DMS53 (cell line): ENCODE data around the gene LIMS2.

Source experiments
- DNase-seq: peaks from one replicate; lab custom pipeline; 2025; lab: John Stamatoyannopoulos, UW

The LIMS2 gene, protein sequence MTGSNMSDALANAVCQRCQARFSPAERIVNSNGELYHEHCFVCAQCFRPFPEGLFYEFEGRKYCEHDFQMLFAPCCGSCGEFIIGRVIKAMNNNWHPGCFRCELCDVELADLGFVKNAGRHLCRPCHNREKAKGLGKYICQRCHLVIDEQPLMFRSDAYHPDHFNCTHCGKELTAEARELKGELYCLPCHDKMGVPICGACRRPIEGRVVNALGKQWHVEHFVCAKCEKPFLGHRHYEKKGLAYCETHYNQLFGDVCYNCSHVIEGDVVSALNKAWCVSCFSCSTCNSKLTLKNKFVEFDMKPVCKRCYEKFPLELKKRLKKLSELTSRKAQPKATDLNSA

GRCh38 chr2:127675331-127676261 is at the start of gene LIMS2:
LIMS2 (minus strand) TSS chr2:127675530; CDS start chr2:127675024, 506 bp downstream.
- DNase-seq = peak; percentile 59

DNA sequence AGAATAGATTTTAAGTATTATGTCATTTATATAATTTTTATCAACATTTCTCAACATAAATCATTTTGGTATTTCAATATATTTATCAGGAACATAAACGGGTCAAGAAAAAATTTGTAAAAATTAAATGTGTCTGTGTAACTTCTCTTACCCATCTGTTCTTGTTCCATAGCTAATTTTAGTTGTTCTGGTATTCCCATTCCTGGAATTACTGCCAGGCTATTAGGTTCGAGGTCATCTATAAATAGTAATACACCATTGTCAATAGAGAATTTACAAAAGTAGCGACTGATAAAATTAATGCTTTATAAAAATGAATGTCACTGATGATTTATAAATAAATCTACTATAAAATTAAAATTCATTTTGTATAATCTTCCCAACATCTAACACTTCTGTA is 47.5 kb upstream of the LIMS2 start:
- no peak for DNase-seq

GRCh38 chr2:127721978-127722355 is 46.6 kb upstream of the LIMS2 start:
- DNase-seq = no peak

- DNase-seq = no peak
These were observed 46.1 kb upstream of the LIMS2 start for GRCh38 chr2:127721311-127721977.

GRCh38 chr2:127719301-127720218 is 44.2 kb upstream of the LIMS2 start:
- DNase-seq = no peak

GRCh38 chr2:127718271-127718670 is 42.9 kb upstream of the LIMS2 start:
- DNase-seq = no peak

GRCh38 chr2:127715778-127716449 is 40.6 kb upstream of the LIMS2 start:
- DNase-seq = no peak

- DNase-seq = no peak
These were observed 38.2 kb upstream of the LIMS2 start for GRCh38 chr2:127713562-127713961.

DNA sequence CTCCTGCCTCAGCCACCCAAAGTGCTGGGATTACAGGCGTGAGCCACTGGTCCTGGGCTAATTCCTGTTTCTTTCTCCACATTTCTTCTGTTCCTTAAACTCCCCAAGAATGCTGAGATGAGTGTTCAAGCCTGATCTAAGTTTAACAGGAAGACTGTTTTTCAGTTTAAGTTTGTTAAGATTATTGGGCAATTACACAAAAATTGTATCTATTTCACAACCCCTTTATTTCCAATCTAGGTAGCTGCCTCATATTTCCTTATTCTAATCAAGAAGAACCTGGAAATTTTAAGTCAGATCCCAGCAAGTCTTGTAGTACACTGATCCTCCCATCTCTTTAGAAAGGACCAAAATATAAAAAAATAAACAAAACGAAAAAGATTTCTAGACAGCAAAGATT is 37.7 kb upstream of the LIMS2 start:
- DNase-seq = no peak

DNA sequence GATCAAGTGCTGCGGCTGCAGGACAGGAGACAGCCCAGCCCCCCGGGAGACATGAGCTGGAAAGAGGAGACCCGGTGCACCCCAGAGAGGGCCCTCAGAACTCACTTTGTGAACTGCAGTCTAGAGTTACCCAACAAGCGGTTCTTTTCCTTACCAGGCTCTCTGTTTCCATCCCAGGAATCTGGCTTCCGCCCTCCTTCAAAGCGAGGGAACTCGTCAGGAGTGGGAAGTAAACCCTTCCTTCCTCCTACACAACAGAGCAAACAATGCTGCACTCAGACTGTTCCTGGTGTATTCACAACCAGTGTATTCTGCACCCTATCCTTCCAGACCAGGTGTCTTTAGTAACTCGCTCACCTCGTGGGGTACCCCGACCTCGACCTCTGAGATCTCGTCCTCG is 34.0 kb upstream of the LIMS2 start:
- DNase-seq = no peak

DNA sequence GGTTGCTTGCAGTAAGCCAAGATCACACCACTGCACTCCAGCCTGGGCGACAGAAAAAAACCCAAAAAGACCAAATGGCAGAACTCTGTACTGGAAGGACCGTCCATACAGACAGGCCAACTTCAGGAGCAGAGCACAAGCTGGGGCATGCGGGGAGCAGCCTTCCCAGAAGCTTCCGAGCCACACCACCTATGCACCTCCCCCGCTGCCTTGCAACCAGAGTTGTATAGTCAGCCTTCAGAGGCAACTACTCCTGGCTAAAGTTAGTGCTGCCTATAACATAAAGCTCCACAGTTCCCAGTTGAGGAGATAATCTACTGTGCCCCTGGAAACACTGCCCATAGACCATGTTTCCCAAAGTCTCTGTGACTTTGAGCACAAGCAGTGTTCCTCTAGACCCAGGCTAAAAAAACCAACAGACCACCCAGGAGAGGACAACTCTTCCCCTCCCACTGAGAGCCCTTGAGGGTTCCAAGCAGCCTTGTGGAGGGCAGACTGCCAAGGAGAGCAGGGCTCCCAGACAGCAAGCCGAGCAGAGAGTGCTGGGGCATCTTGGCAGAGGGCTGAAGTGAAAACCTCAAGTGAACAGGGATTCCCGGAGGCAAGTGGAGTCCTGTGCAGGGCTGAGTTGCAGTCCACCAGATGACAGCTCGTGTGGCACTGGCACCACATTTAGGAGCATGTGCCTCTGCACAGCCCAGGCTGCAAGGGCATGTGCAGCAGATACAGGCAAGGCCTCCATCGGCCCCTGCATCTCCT is 32.7 kb upstream of the LIMS2 start:
- DNase-seq = no peak

GRCh38 chr2:127706215-127706990 is 31.1 kb upstream of the LIMS2 start:
- no peak for DNase-seq

DNA sequence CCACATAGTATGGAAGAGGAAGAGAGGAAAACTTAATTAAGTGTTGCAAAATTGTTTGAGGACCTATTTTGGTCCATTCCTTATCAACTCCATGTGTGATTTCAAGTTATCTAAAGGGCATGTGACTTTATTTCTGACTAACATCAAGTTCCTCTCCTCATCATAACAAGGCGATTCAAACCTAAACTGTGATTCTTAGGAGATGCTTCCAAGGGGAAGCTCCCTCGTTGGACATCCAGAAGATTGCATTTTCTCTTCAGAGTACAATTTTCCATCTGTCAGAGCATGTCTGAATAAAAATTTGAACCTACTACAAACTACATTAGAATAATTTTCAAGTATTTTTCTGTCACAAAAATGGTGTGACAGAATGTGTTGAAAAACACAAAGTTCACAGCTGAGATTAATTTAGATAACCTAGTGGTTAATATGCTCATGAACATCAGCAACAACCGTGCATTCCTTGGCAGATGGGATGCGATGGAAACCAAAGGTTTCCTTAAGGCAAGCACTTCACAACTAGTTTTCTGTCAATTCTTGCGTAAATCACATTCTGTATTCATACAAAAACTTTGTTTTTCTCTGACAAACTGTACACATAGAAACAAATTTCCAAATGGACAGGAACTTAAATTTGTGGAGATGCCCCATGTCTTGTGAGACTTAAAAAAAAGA is 30.2 kb upstream of the LIMS2 start:
- DNase-seq = no peak

- DNase-seq = no peak
These were observed 29.5 kb upstream of the LIMS2 start for GRCh38 chr2:127704641-127705390.

DNA sequence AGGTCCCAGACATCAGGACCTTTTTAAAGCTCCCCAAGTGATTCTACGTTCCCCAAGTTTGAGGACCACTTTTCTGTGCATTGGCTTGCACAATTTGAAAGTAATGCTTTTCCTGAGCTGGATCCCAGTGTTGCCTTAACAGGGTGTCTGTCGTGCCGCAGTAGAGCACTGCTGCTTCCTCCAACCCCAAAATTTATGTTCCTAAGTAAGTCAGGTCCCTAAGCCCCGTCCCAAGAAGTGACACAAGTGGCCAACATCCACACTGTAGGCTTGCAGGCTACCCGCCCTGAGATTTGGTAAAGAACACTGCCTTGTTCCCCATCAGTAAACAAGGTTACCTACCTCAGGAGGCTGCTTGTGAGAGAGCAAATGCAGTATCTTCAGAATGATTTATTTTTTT is 28.0 kb upstream of the LIMS2 start:
- no peak for DNase-seq

DNA sequence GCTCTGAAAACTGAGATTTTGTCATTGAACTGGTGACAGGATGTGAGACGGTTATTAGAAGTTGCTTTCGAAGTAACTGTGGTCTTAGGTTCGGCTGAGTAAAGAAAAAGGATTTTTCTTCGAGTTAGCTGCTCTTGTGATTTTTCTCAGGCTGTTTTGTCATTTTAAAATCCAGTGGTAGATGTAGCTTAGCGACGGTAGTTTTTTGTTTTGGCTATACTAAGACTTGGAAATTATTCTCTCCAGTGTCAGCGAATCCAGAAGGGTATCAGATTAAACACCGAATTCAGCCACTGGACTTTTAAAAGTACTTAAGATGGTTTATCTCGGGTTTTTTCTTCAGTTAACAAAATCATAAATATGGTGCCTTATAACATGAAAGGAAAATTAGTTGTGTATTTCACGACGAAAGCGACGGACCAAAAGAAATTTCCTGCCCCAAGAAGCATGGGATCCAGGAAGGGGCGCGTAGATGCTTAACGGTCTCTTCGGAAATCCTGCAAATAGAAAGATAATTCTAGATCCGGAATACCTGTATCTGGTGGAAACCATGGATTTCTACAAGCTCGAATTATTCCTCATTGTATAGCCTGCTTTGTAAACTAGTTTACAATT is 27.2 kb upstream of the LIMS2 start:
- DNase-seq = no peak

GRCh38 chr2:127701651-127702394 is 26.5 kb upstream of the LIMS2 start:
- DNase-seq = peak; percentile 91
